H9 (cell line): ENCODE results near the gene PROSER3. TPM values are rescaled to one million over a fixed set of nuclear protein-coding genes. Genes with fewer than 3 reads are reported as not detected.

ENCODE experiments used
- DNase-seq: peaks from one replicate; pipeline ENCODE4 v3.0.0-alpha.2; 2017
- H2AFZ ChIP-seq: one replicate; pipeline ENCODE4 v1.6.1; 2013; ENCODE audit warnings: mild to moderate bottlenecking, low read length, control low read depth, moderate library complexity
- H2AK5ac ChIP-seq: 2 replicates; pipeline ENCODE4 v1.6.1; 2013; ENCODE audit warnings: low read length, control low read depth, mixed read lengths; ENCODE audit not compliant: insufficient read length
- H2BK120ac ChIP-seq: one replicate; pipeline ENCODE4 v1.6.1; 2013; ENCODE audit warnings: low read depth, mild to moderate bottlenecking, low read length, control low read depth, inconsistent platforms; ENCODE audit not compliant: poor library complexity, severe bottlenecking
- H2BK12ac ChIP-seq: 2 replicates; pipeline ENCODE4 v1.6.1; 2013; ENCODE audit warnings: low read length, control low read depth, mixed read lengths, low read depth; ENCODE audit not compliant: insufficient read length
- H2BK15ac ChIP-seq: 2 replicates; pipeline ENCODE4 v1.6.1; 2013; ENCODE audit warnings: low read depth, low read length, control low read depth
- H2BK20ac ChIP-seq: one replicate; pipeline ENCODE4 v1.6.1; 2013; ENCODE audit warnings: low read depth, mild to moderate bottlenecking, low read length, control low read depth, inconsistent platforms; ENCODE audit not compliant: poor library complexity, severe bottlenecking
- H2BK5ac ChIP-seq: 2 replicates; pipeline ENCODE4 v1.6.1; 2013; ENCODE audit warnings: low read length, control low read depth, mixed read lengths; ENCODE audit not compliant: insufficient read length
- H3K14ac ChIP-seq: 2 replicates; pipeline ENCODE4 v1.6.1; 2013; ENCODE audit warnings: low read length, control low read depth; ENCODE audit not compliant: insufficient read depth
- H3K18ac ChIP-seq: 2 replicates; pipeline ENCODE4 v1.6.1; 2013; ENCODE audit warnings: low read depth, mild to moderate bottlenecking, mixed read lengths, low read length, control low read depth; ENCODE audit not compliant: insufficient read length
- H3K23ac ChIP-seq: 2 replicates; pipeline ENCODE4 v1.6.1; 2013; ENCODE audit warnings: low read length, control low read depth, mixed read lengths, low read depth; ENCODE audit not compliant: insufficient read length
- H3K23me2 ChIP-seq: 2 replicates; pipeline ENCODE4 v1.6.1; 2013; ENCODE audit warnings: low read depth, mild to moderate bottlenecking, mixed read lengths, low read length, control low read depth; ENCODE audit not compliant: insufficient read length, poor library complexity, severe bottlenecking
- H3K27ac ChIP-seq: 2 replicates; pipeline ENCODE4 v1.5.1; 2013; ENCODE audit warnings: low read length, control low read depth, mixed read lengths, low read depth; ENCODE audit not compliant: insufficient read length
- H3K27me3 ChIP-seq: 2 replicates; pipeline ENCODE4 v1.6.1; 2013; ENCODE audit warnings: low read length, control low read depth, inconsistent platforms; ENCODE audit not compliant: insufficient read depth
- H3K4ac ChIP-seq: 2 replicates; pipeline ENCODE4 v1.6.1; 2013; ENCODE audit warnings: low read depth, mild to moderate bottlenecking, control low read depth, inconsistent platforms, low read length, moderate library complexity
- H3K4me1 ChIP-seq: 2 replicates; pipeline ENCODE4 v1.6.1; 2013; ENCODE audit warnings: low read length, control low read depth, inconsistent platforms; ENCODE audit not compliant: insufficient read depth
- H3K4me2 ChIP-seq: 2 replicates; pipeline ENCODE4 v1.6.1; 2013; ENCODE audit warnings: low read length, control low read depth, mixed read lengths; ENCODE audit not compliant: insufficient read length, insufficient read depth
- H3K56ac ChIP-seq: 2 replicates; pipeline ENCODE4 v1.6.1; 2013; ENCODE audit warnings: low read depth, mild to moderate bottlenecking, mixed read lengths, low read length, control low read depth; ENCODE audit not compliant: insufficient read length
- H3K79me1 ChIP-seq: 2 replicates; pipeline ENCODE4 v1.6.1; 2013; ENCODE audit warnings: low read depth, mild to moderate bottlenecking, moderate library complexity, low read length, control low read depth, inconsistent platforms; ENCODE audit not compliant: insufficient read depth, poor library complexity, severe bottlenecking
- H3K79me2 ChIP-seq: 2 replicates; pipeline ENCODE4 v1.6.1; 2013; ENCODE audit warnings: low read length, control low read depth, inconsistent platforms; ENCODE audit not compliant: insufficient read depth
- H3K9ac ChIP-seq: 2 replicates; pipeline ENCODE4 v1.6.1; 2013; ENCODE audit warnings: low read length, control low read depth, mixed read lengths; ENCODE audit not compliant: insufficient read length; ENCODE audit errors: extremely low read depth
- H3K9me3 ChIP-seq: one replicate; pipeline ENCODE4 v1.6.1; 2013; ENCODE audit warnings: low read depth, low read length, inconsistent platforms; ENCODE audit not compliant: control insufficient read depth
- H3T11ph ChIP-seq: one replicate; pipeline ENCODE4 v1.6.1; 2013; ENCODE audit warnings: mild to moderate bottlenecking, low read length, control low read depth, inconsistent platforms
- H4K20me1 ChIP-seq: one replicate; pipeline ENCODE4 v1.6.1; 2013; ENCODE audit not compliant: control insufficient read depth, insufficient read length, insufficient read depth
- H4K5ac ChIP-seq: 2 replicates; pipeline ENCODE4 v1.6.1; 2013; ENCODE audit warnings: low read depth, mild to moderate bottlenecking, mixed read lengths, low read length, control low read depth; ENCODE audit not compliant: insufficient read length
- H4K8ac ChIP-seq: replicated peaks from 2 replicates; pipeline ENCODE4 v1.6.1; 2013; ENCODE audit warnings: low read length, control low read depth, mixed read lengths, low read depth; ENCODE audit not compliant: insufficient read length
- H4K91ac ChIP-seq: 2 replicates; pipeline ENCODE4 v1.6.1; 2013; ENCODE audit warnings: low read depth, mild to moderate bottlenecking, moderate library complexity, mixed read lengths, low read length, control low read depth; ENCODE audit not compliant: insufficient read length
- H3K27ac Mint-ChIP-seq, 3 experiments: 2 replicates in 2 of 3; 3 replicates in 1 of 3; pipeline ENCODE4 v1.8.0; 2020 to 2021; ENCODE audit warnings: mixed read lengths in 3 of 3, mild to moderate bottlenecking in 1 of 3, moderate library complexity in 1 of 3
- H3K27me3 Mint-ChIP-seq: 2 replicates; pipeline ENCODE4 v1.8.0; 2021; ENCODE audit warnings: low read depth, mild to moderate bottlenecking, moderate library complexity, mixed read lengths
- H3K36me3 Mint-ChIP-seq, 3 experiments: 2 replicates in 2 of 3; 3 replicates in 1 of 3; pipeline ENCODE4 v1.8.0; 2020 to 2021; ENCODE audit warnings: low read depth in 3 of 3, mixed read lengths in 3 of 3; ENCODE audit not compliant: insufficient read depth in 1 of 3
- H3K4me1 Mint-ChIP-seq, 2 experiments: 2 replicates each; pipeline ENCODE4 v1.8.0; 2020; ENCODE audit warnings: mixed read lengths in 2 of 2
- H3K4me3 Mint-ChIP-seq, 2 experiments: 2 replicates in 1 of 2; 3 replicates in 1 of 2; pipeline ENCODE4 v1.8.0; 2020 to 2021; ENCODE audit warnings: mild to moderate bottlenecking in 2 of 2, mixed read lengths in 2 of 2, moderate library complexity in 1 of 2
- H3K9me3 Mint-ChIP-seq, 2 experiments: 2 replicates in 1 of 2; 3 replicates in 1 of 2; pipeline ENCODE4 v1.8.0; 2020; ENCODE audit warnings: mild to moderate bottlenecking in 2 of 2, mixed read lengths in 2 of 2, moderate library complexity in 1 of 2
- CTCF ChIP-seq: fragments of 200-600 bp; sonication (generic); conservative IDR thresholded peaks from 3 replicates; pipeline ENCODE4 v1.8.0; 2021; ENCODE audit warnings: antibody characterized with exemption, mild to moderate bottlenecking
- WGBS: extraction: QIAGEN DNeasy Blood & Tissue Kit; methylation state at CpG from one replicate; pipeline ENCODE4 v1.1.7; 2013; ENCODE audit warnings: missing lambda C conversion rate, low lambda C conversion rate, mixed read lengths; ENCODE audit not compliant: insufficient read length; ENCODE audit errors: extremely low coverage; 5-methylcytosine and 5-hydroxymethylcytosine counted together
- total RNA-seq: library from RNA; stranded (reverse); gene quantifications from 2 replicates; pipeline ENCODE4 v1.2.1, GENCODE V29; 2021

Gene PROSER3
- total RNA-seq, 1 experiment from 2014 or later = 29.1 TPM

DNA sequence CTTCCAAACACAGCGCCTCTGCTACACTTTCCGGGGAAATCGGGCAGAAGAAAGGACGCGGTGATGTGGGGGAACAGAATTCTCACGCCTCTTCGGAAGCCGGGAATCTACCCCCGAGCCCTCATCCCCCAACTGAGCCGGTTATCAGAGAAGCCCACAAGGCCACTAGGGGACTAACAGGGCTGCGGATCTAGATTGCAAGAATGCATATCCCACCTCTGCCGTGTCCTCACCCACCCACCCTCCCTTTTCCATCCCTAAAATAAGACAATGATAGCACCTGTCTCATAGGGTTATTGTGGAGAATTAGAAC, 16.8 kb upstream of the PROSER3 start:
- peak overlapping the region; percentile 11 for H3K9ac ChIP-seq

More for the DNA sequence above, 16.8 kb upstream of the PROSER3 start:
- Histone ChIP-seq H2AFZ (no peak overlapping the region), H4K91ac (no peak overlapping the region), H3K4me2 (peak overlapping the region; percentile 58), H2BK12ac (no peak overlapping the region), H3K4me1 (peaks cover 1% of the 10 kb centered on the region; the same call in 1 of the 2 replicates), H3K27me3 (no peaks in the 10 kb centered on the region), H3K79me2 (no peaks in the 10 kb centered on the region), H2BK5ac (no peak overlapping the region), H3K23ac (no peak overlapping the region), H4K20me1 (no peaks in the 10 kb centered on the region), H3K4ac (no peak overlapping the region), H3K14ac (peak overlapping the region; percentile 25; the same call in 1 of the 2 replicates), H3K18ac (no peak overlapping the region), H2BK120ac (no peak overlapping the region), H3K23me2 (peaks cover 17% of the 10 kb centered on the region), H3K56ac (no peak overlapping the region), H4K8ac (no peak overlapping the region), H3K27ac (no peak overlapping the region), H3K9me3 (no peaks in the 10 kb centered on the region), H2BK15ac (no peak overlapping the region), H2BK20ac (no peak overlapping the region), H4K5ac (no peak overlapping the region), H3K79me1 (no peaks in the 10 kb centered on the region), H2AK5ac (no peak overlapping the region), H3T11ph (no peak overlapping the region)
- Mint-ChIP-seq H3K36me3 (peaks cover 23 to 36% (median 28%) of the 10 kb centered on the region in 3 experiments; a peak in 6 of 7 replicates), H3K4me3 (peak overlapping the region; percentile 71 to 90), H3K27ac (peak overlapping the region; percentile 93 to 99 (median 97)), H3K4me1 (peaks cover 16 to 26% of the 10 kb centered on the region in 2 experiments), H3K27me3 (no peaks in the 10 kb centered on the region), H3K9me3 (no peaks in the 10 kb centered on the region)
- peak; percentile 57; the same call in 2 of the 3 replicates for TF ChIP-seq CTCF
- DNase-seq = no peak
- WGBS = no CpG with 5 or more reads among the region's 12 CpGs
